Kidney epithelial cell (primary cell): ENCODE data around the gene PNPLA3. TPM values are rescaled to one million over a fixed set of nuclear protein-coding genes. Genes with fewer than 3 reads are reported as not detected.
A peak's percentile ranks its signal among the peaks of the same experiment; 100 is the strongest.

Experiments
- DNase-seq: peaks from one replicate; pipeline ENCODE4 v3.0.0-alpha.2; 2010; ENCODE audit warnings: low read depth
- H3K27me3 ChIP-seq: 2 replicates; pipeline ENCODE4 v1.6.0; 2011; ENCODE audit warnings: low read length; ENCODE audit not compliant: control insufficient read depth, insufficient read depth
- H3K36me3 ChIP-seq: 2 replicates; pipeline ENCODE4 v1.5.1; 2011; ENCODE audit warnings: low read length; ENCODE audit not compliant: control insufficient read depth, insufficient read depth
- H3K4me3 ChIP-seq: 2 replicates; pipeline ENCODE4 v1.5.1; 2011; ENCODE audit warnings: low read depth, mild to moderate bottlenecking, control low read depth, low read length
- CTCF ChIP-seq: IDR thresholded peaks from 2 replicates; pipeline ENCODE4 v1.5.1; 2011; ENCODE audit warnings: mild to moderate bottlenecking, moderate library complexity, low read length, control low read depth, inconsistent platforms; ENCODE audit not compliant: insufficient read depth, poor library complexity, severe bottlenecking
- total RNA-seq: library from RNA; depleted of rRNA; stranded (reverse); fragments of >200 nt; gene quantifications from 2 replicates; pipeline ENCODE4 v1.2.3, GENCODE V29; 2015

The PNPLA3 gene
- total RNA-seq: 5.2 and 6.9 TPM in 2 replicates

GRCh38 chr22:43923631-43924464 lies at the start of gene PNPLA3:
TSS of gene PNPLA3 (plus strand) at chr22:43923805. CDS start at chr22:43923912, 107 bp downstream.
- Histone ChIP-seq H3K4me3 (peak within 1 kb of the TSS; percentile 75), H3K27me3 (no peaks in the 10 kb centered on the region), H3K36me3 (no peaks in the 10 kb centered on the region)
- peak; percentile 29 for TF ChIP-seq CTCF
- DNase-seq: no peak

DNA sequence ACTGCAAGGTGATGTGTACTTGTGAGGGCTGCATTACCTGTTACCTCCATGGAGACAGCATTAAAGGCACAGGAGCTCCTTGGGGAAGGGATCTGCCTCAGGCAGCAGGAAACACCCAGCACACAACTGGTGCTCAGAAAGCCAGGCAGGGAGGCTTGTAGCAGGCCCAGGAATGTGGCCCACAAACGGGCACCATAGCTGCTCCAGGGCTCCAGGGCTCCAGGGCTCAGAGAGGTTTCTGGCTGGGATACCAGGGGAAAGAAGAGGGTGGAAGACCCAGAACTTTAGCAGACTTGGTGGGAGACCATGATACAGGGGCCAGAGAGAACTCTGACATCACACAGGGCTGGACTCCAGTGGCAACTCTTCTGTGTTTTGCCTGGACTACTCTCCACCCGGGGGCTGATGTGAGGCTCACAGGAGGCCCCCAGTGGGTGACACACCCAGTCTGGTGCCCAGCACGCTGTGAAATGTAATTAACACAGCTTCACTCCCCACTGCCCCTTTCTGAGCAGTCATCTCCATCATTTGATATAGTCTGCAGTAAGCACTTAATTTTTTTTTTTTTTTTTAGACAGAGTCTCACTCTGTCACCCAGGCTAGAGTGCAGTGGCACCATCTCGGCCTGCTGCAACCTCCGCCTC lies 46.6 kb upstream of the PNPLA3 start:
- DNase-seq: no peak
- Histone ChIP-seq H3K36me3 (no peaks in the 10 kb centered on the region), H3K4me3 (no peak overlapping the region), H3K27me3 (peaks cover 11% of the 10 kb centered on the region)
- TF ChIP-seq CTCF: no peak

DNA sequence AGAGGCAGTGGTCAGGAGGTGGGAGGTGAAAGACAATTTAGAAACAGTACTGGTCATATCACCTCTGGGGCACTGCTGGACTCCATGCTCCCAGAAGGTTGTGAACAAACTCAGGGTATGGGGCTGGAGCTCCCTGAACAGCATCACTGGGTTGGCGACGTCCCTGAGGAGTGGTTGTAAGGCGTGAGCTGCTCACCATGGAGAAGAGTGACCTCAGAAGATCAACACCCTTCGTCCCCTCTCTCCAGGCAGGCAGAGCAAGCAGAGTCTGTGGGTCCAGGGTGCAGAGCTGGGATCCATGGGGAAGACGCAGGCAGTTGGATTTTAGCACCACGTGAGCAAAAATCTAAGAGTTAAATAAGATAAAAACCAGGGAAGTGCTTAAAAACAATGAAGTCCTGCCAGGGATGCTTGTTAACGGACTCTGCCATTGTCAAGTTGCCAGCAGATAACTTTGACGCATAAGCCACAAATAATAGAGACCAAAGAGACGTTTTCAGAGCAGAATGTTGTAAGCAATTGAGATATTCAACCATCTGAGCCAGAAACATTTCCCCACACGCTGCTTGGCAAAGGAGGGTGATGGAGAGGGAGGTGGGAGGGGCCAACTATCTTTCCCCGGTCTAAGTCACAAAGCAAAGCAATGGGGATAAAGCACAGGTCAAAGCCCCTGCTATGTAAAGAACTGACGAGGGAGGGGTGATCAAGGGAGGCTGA lies 45.4 kb upstream of the PNPLA3 start:
- H3K27me3 ChIP-seq: peaks cover 11% of the 10 kb centered on the region

GRCh38 chr22:43878831-43879550 lies 44.6 kb upstream of the PNPLA3 start:
- H3K4me3 ChIP-seq: no peak overlapping the region
- no peak for TF ChIP-seq CTCF
- DNase-seq: no peak
- H3K27me3 ChIP-seq: peaks cover 11% of the 10 kb centered on the region
- H3K36me3 ChIP-seq: no peaks in the 10 kb centered on the region

More for the DNA sequence above, 45.4 kb upstream of the PNPLA3 start:
- DNase-seq: no peak
- no peak for TF ChIP-seq CTCF
- Histone ChIP-seq H3K36me3 (no peaks in the 10 kb centered on the region), H3K4me3 (no peak overlapping the region)

DNA sequence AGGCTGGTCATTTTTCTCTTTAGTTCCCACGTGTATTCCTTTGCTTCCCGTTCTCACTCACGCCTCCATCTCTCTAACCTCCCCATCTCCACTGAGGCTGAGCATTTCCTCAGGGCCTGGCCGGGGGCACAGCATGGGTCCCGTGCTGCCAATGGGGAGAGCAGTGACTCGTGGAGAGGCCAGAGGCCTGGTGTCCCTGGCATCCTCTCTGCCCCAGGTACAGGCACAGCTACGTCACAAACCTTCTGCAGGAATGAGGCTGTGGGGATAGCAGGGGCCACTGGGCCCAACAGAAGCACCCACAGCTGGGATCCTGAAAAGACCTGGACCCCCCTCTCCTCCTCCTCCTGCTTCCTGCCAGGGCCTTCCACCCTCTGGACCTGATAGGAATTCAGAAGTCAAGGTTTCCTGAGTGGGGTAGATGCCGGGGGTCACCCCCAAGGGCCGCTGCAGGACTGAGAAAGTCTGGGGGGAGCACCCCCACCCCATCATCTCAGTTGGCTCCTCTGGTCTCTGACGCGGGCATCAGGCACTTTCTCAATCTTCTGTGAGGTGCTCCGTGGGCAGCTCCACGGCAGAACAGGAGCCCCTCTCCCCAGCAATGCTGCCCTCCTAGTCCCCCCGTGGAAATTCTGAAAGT lies 43.6 kb upstream of the PNPLA3 start:
- no peak for DNase-seq
- TF ChIP-seq CTCF: no peak
- Histone ChIP-seq H3K4me3 (no peak overlapping the region), H3K27me3 (peaks cover 11% of the 10 kb centered on the region), H3K36me3 (no peaks in the 10 kb centered on the region)
